B cell (primary cell): ENCODE data around the gene SP100. TPM values are rescaled to one million over a fixed set of nuclear protein-coding genes. Genes with fewer than 3 reads are reported as not detected.

Experiments
- ATAC-seq: fragments of 200-7000 bp; cut with Tn5 transposase; one replicate; pipeline ENCODE4 v1.10.0; 2021; ENCODE audit warnings: low read depth, mild to moderate bottlenecking, moderate number of reproducible peaks, moderate library complexity
- CTCF ChIA-PET: fragments of 350-600 bp; sonication (Branson Sonifier 250); formaldehyde crosslinking; loops from one replicate; lab custom pipeline; 2021; ENCODE audit warnings: antibody characterized with exemption, inconsistent platforms; lab: Charles Lee
- POLR2A ChIA-PET: fragments of 350-600 bp; sonication (Branson Sonifier 250); formaldehyde crosslinking; loops from one replicate; lab custom pipeline; 2021; ENCODE audit warnings: antibody characterized with exemption; lab: Charles Lee
- DNase-seq: peaks from one replicate; pipeline ENCODE4 v3.0.0; 2013
- H2AFZ ChIP-seq: 2 replicates; pipeline ENCODE4 v1.6.1; 2012; ENCODE audit warnings: mild to moderate bottlenecking, low read depth, low read length; ENCODE audit not compliant: insufficient read depth, poor library complexity, severe bottlenecking
- H3K27ac ChIP-seq, 2 donors: 1 replicate in 1 of 2; 2 replicates in 1 of 2; pipeline ENCODE4 v1.5.1; 2012 to 2013; ENCODE audit warnings: low read length in 2 of 2, mild to moderate bottlenecking in 2 of 2, moderate library complexity in 1 of 2
- H3K27me3 ChIP-seq, 4 experiments: fragments of 200-600 bp in 1 of 4; sonication (generic) in 1 of 4; replicated peaks in 1 of 4; 1 replicate in 2 of 4; 2 replicates in 2 of 4; pipeline versions ENCODE4 v1.6.1 to v1.7.0; 2013 to 2016; ENCODE audit warnings: low read length in 3 of 4, mild to moderate bottlenecking in 2 of 4, mixed read lengths in 1 of 4, moderate library complexity in 1 of 4; ENCODE audit not compliant: insufficient read depth in 4 of 4, control insufficient read depth in 3 of 4; ENCODE audit errors: control extremely low read depth in 1 of 4
- H3K36me3 ChIP-seq, 2 experiments: replicated peaks in 1 of 2; 1 replicate in 1 of 2; 2 replicates in 1 of 2; pipeline versions ENCODE4 v1.6.1 to v1.7.1; 2013; ENCODE audit warnings: low read length in 1 of 2; ENCODE audit not compliant: insufficient read depth in 2 of 2, control insufficient read depth in 1 of 2; ENCODE audit errors: control extremely low read depth in 1 of 2, extremely low read depth in 1 of 2
- H3K4me1 ChIP-seq, 2 donors: fragments of 200-600 bp in 1 of 2; sonication (generic) in 1 of 2; 1 replicate in 1 of 2; 2 replicates in 1 of 2; pipeline versions ENCODE4 v1.5.1 to v1.6.1; 2013 to 2017; ENCODE audit warnings: low read length in 2 of 2; ENCODE audit not compliant: control insufficient read depth in 2 of 2, insufficient read depth in 2 of 2
- H3K4me2 ChIP-seq: replicated peaks from 2 replicates; pipeline ENCODE3; 2012; ENCODE audit warnings: mild to moderate bottlenecking, low read depth, low read length; ENCODE audit not compliant: poor library complexity, severe bottlenecking
- H3K4me3 ChIP-seq, 5 experiments: fragments of 200-600 bp in 1 of 5; sonication (generic) in 1 of 5; 1 replicate in 3 of 5; 2 replicates in 2 of 5; pipeline versions ENCODE4 v1.5.1 to v1.7.0; 2011 to 2016; ENCODE audit warnings: low read length in 4 of 5, mild to moderate bottlenecking in 4 of 5, low read depth in 2 of 5, control low read depth in 1 of 5, moderate library complexity in 1 of 5; ENCODE audit not compliant: insufficient read depth in 1 of 5; ENCODE audit errors: control extremely low read depth in 1 of 5, extremely low read depth in 1 of 5
- H3K79me2 ChIP-seq: fragments of 200-600 bp; sonication (generic); one replicate; pipeline ENCODE4 v1.6.0; 2016; ENCODE audit warnings: low read length; ENCODE audit not compliant: control insufficient read depth, insufficient read depth
- H3K9ac ChIP-seq: fragments of 200-600 bp; sonication (generic); 2 replicates; pipeline ENCODE4 v1.6.1; 2017; ENCODE audit warnings: mild to moderate bottlenecking, low read length, moderate library complexity
- H3K9me3 ChIP-seq, 3 donors: one replicate each; pipeline versions ENCODE4 v1.6.1 to v1.7.1; 2013; ENCODE audit warnings: low read length in 2 of 3; ENCODE audit not compliant: control insufficient read depth in 2 of 3, insufficient read depth in 1 of 3; ENCODE audit errors: control extremely low read depth in 1 of 3
- H4K20me1 ChIP-seq: 2 replicates; pipeline ENCODE4 v1.6.0; 2012; ENCODE audit warnings: mild to moderate bottlenecking, low read length; ENCODE audit not compliant: insufficient read depth, control insufficient read depth, poor library complexity, severe bottlenecking
- H3K27ac Mint-ChIP-seq: one replicate; pipeline ENCODE4 v1.8.0; 2021; ENCODE audit warnings: mixed read lengths
- H3K27me3 Mint-ChIP-seq: one replicate; pipeline ENCODE4 v1.8.0; 2021; ENCODE audit warnings: mixed read lengths
- H3K4me1 Mint-ChIP-seq: one replicate; pipeline ENCODE4 v1.8.0; 2021; ENCODE audit warnings: mixed read lengths
- H3K4me3 Mint-ChIP-seq: one replicate; pipeline ENCODE4 v1.8.0; 2021; ENCODE audit warnings: mixed read lengths
- H3K9me3 Mint-ChIP-seq: one replicate; pipeline ENCODE4 v1.8.0; 2022; ENCODE audit warnings: mixed read lengths; ENCODE audit not compliant: insufficient read depth
- EZH2 ChIP-seq: IDR thresholded peaks from 2 replicates; pipeline ENCODE4 v1.6.1; 2012; ENCODE audit warnings: borderline replicate concordance, low read depth, mild to moderate bottlenecking, moderate library complexity, low read length; ENCODE audit not compliant: insufficient read depth, poor library complexity, severe bottlenecking
- WGBS: methylation state at CpG from one replicate; pipeline ENCODE4 v1.1.5; 2013; ENCODE audit warnings: missing lambda C conversion rate; ENCODE audit not compliant: insufficient coverage; 5-methylcytosine and 5-hydroxymethylcytosine counted together
- intact Hi-C: fragments of 100-400 bp; cut with micrococcal nuclease; formaldehyde crosslinking; loops from one replicate; pipeline ENCODE4 v1.10.0; 2022
- polyA plus RNA-seq: library from polyadenylated mRNA; depleted of rRNA; stranded (reverse); fragments of >200 nt; gene quantifications from 2 replicates; pipeline ENCODE4 v1.2.3, GENCODE V29; 2012
- total RNA-seq, 2 donors: library from RNA; stranded (reverse); fragments of 120-200 nt in 1 of 2; gene quantifications; 1 replicate in 1 of 2; 2 replicates in 1 of 2; pipeline versions ENCODE4 v1.2.3 to v1.2.4, GENCODE V29; 2013 to 2022
- TF ChIP-seq, protein P1 (sequence below): fragments of 200-600 bp; IDR thresholded peaks from one replicate; pipeline ENCODE4 v1.8.0; 2022; ENCODE audit warnings: antibody characterized with exemption, mild to moderate bottlenecking

Gene SP100
- total and polyA plus RNA-seq, 2 donors (not counting 1 experiment from before 2014, with no cell fraction given), result 209 to 554 TPM

DNA sequence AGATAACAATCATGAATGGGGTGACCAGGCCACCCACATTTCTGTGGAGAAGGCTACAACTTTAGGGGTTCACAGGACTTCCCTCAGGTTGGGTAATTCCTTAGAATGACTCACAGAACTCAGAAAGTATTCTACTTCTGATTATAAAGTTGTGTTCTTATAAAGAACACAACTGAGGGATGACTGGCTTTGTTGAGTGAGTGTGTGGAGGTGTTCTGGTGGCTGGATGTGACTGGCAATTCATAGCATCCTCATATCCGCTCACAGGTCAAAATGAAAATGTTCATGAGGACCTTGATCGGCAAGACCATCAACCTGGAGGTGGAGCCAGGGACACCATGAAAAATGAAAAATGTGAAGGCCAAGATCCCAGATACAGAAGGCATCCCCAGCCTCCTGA, 153.3 kb downstream of the SP100 start:
- H3K27me3 ChIP-seq, result no peaks in the 10 kb centered on the region
- H3K36me3 ChIP-seq, result no peaks in the 10 kb centered on the region
- Mint-ChIP-seq H3K4me3 (no peak overlapping the region), H3K27me3 (no peaks in the 10 kb centered on the region), H3K9me3 (peaks cover 22% of the 10 kb centered on the region), H3K4me1 (peaks cover 23% of the 10 kb centered on the region), H3K27ac (no peak overlapping the region)
- no peak overlapping the region for H3K4me2 ChIP-seq
- ChIA-PET POLR2A (no interaction called here), CTCF (interaction anchor here (0.6 to 1.3 kb wide), 2 partner anchors 9 to 147 kb away, joined by 3 read pairs; no protein-coding TSS in a partner anchor)
- peaks cover 1 to 33% (median 31%) of the 10 kb centered on the region in 3 donors for H3K9me3 ChIP-seq
- no peak overlapping the region for H3K27ac ChIP-seq
- 100% methylated on average over 2 of the region's 2 CpGs for WGBS
- H2AFZ ChIP-seq, result no peak overlapping the region
- TF ChIP-seq EZH2, result no peak
- TF ChIP-seq, protein P1, sequence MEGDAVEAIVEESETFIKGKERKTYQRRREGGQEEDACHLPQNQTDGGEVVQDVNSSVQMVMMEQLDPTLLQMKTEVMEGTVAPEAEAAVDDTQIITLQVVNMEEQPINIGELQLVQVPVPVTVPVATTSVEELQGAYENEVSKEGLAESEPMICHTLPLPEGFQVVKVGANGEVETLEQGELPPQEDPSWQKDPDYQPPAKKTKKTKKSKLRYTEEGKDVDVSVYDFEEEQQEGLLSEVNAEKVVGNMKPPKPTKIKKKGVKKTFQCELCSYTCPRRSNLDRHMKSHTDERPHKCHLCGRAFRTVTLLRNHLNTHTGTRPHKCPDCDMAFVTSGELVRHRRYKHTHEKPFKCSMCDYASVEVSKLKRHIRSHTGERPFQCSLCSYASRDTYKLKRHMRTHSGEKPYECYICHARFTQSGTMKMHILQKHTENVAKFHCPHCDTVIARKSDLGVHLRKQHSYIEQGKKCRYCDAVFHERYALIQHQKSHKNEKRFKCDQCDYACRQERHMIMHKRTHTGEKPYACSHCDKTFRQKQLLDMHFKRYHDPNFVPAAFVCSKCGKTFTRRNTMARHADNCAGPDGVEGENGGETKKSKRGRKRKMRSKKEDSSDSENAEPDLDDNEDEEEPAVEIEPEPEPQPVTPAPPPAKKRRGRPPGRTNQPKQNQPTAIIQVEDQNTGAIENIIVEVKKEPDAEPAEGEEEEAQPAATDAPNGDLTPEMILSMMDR, result no peak
- intact Hi-C loops, result loop anchor here (5.0 kb wide), 1 partner anchor 33 kb away; no protein-coding TSS in a partner anchor
- no peaks in the 10 kb centered on the region for H4K20me1 ChIP-seq
- peaks cover 2% of the 10 kb centered on the region for H3K79me2 ChIP-seq
- no peak for ATAC-seq
- peaks cover 18% of the 10 kb centered on the region in 2 donors for H3K4me1 ChIP-seq
- H3K4me3 ChIP-seq, result no peak overlapping the region
- no peak overlapping the region for H3K9ac ChIP-seq
- DNase-seq, result no peak

DNA sequence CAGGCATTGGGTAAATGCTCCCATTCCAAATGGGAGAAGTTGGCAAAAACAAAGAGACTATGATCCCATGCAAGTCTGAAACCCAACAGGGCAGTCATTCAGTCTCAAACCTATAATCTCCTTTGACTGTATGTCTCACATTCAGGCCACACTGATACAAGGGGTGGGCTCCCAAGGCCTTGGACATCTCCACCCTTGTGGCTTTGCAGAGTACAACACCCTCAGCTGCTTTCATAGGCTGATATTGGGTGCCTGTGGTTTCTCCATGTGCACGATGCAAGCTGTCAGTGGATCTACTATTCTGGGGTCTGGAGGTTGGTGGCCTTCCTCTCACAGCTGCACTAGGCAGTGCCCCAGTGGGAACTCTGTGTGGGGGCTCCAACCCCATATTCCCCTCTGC, 155.0 kb downstream of the SP100 start:
- H3K27ac ChIP-seq, result no peak overlapping the region
- H3K79me2 ChIP-seq, result no peaks in the 10 kb centered on the region
- Mint-ChIP-seq H3K27ac (no peak overlapping the region), H3K4me3 (no peak overlapping the region), H3K9me3 (peaks cover 22% of the 10 kb centered on the region), H3K27me3 (no peaks in the 10 kb centered on the region), H3K4me1 (peaks cover 11% of the 10 kb centered on the region)
- intact Hi-C loops, result no loop called here
- H3K36me3 ChIP-seq, result no peaks in the 10 kb centered on the region
- no peaks in the 10 kb centered on the region for H4K20me1 ChIP-seq
- no peaks in the 10 kb centered on the region for H3K27me3 ChIP-seq
- peaks cover 4 to 5% of the 10 kb centered on the region in 2 donors for H3K4me1 ChIP-seq
- H3K4me3 ChIP-seq, result no peak overlapping the region
- no peak overlapping the region for H3K9ac ChIP-seq
- CTCF ChIA-PET, result no interaction called here
- DNase-seq (no peak), ATAC-seq (no peak)
- no peak overlapping the region for H2AFZ ChIP-seq
- WGBS, result no CpG with 5 or more reads among the region's 1 CpG
- H3K9me3 ChIP-seq, result peaks cover 1 to 34% (median 29%) of the 10 kb centered on the region in 3 donors
- H3K4me2 ChIP-seq, result no peak overlapping the region
- POLR2A ChIA-PET, result no interaction called here
- TF ChIP-seq, protein P1, result no peak
- no peak for TF ChIP-seq EZH2
